Measurements from ENCODE around the gene TENM3.

TENM3 gene

DNA sequence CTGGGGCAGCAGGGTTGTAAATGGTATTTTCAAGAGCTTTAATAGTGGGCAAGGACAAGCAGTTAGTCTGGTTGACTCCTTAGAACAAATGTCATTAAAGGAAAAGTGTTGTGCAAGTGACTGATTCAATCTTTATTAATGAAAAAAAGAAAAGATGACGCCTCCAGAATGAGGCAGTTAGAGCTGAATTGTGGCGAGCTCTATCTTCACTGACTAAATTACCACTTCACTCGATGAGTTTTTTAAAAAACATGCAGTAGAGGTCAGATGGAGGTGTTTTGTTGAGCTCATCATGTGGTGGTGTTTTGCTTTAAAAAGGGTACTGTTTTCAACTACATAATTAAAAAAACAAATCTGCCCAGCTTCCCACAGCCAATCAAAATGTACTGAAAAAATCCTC, 28.1 kb upstream of the TENM3 start:
- DNase-seq = no peak
- Histone ChIP-seq H3K36me3 (replicated peaks; ENCODE audit: insufficient read depth, low read length) (no peaks in the 10 kb centered on the region), H3K27me3 (replicated peaks; ENCODE audit: insufficient read depth, low read length) (no peaks in the 10 kb centered on the region), H3K9ac (ENCODE audit: low read length) (no peak overlapping the region), H3K79me2 (ENCODE audit: low read length) (no peaks in the 10 kb centered on the region), H4K20me1 (ENCODE audit: insufficient read depth, low read length) (no peaks in the 10 kb centered on the region), H3K4me3 (ENCODE audit: low read length) (no peak overlapping the region), H3K4me2 (ENCODE audit: low read depth, low read length) (no peak overlapping the region), H2AFZ (ENCODE audit: low read length) (no peak overlapping the region), H3K27ac (ENCODE audit: low read length) (no peak overlapping the region), H3K4me1 (ENCODE audit: low read length) (no peaks in the 10 kb centered on the region), H3K9me2 (replicated peaks; ENCODE audit: insufficient read depth, low read length) (no peaks in the 10 kb centered on the region), H3K9me3 (replicated peaks; ENCODE audit: insufficient read depth, low read length) (no peaks in the 10 kb centered on the region), H3F3A (ENCODE audit: insufficient read depth, low read length) (no peaks in the 10 kb centered on the region)
- TF ChIP-seq EZH2 (optimal IDR thresholded peaks at IDR 0.05; ENCODE audit: low read depth, low read length) = no peak

DNA sequence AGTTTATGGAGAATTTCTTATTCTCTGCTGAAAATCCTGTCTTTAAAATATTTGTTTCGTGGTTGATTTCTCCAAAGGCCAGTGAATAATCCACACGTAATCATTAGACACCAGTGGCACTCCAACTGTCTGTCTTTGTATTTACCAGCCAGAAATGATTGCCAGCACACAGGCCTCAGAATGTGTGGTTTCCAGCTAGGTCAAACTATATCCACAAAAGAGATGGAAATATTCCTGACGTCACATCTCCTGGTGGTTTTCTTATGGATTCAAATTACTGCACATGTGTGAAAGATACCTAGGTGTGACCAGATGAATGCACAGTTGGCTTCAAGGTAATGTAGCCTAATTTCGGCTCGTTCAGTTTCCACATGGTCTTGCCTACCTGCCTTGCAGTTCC, 27.2 kb upstream of the TENM3 start:
- no peaks in the 10 kb centered on the region for H3K9me3 ChIP-seq (replicated peaks; ENCODE audit: insufficient read depth, low read length)
- H3K9me2 ChIP-seq (replicated peaks; ENCODE audit: insufficient read depth, low read length) = no peaks in the 10 kb centered on the region
- no peak overlapping the region for H3K4me3 ChIP-seq (ENCODE audit: low read length)
- no peaks in the 10 kb centered on the region for H3K79me2 ChIP-seq (ENCODE audit: low read length)
- no peak overlapping the region for H3K9ac ChIP-seq (ENCODE audit: low read length)
- no peak overlapping the region for H3K27ac ChIP-seq (ENCODE audit: low read length)
- DNase-seq = no peak
- H3F3A ChIP-seq (ENCODE audit: insufficient read depth, low read length) = no peaks in the 10 kb centered on the region
- no peaks in the 10 kb centered on the region for H3K36me3 ChIP-seq (replicated peaks; ENCODE audit: insufficient read depth, low read length)
- no peaks in the 10 kb centered on the region for H3K4me1 ChIP-seq (ENCODE audit: low read length)
- no peaks in the 10 kb centered on the region for H4K20me1 ChIP-seq (ENCODE audit: insufficient read depth, low read length)
- H3K4me2 ChIP-seq (ENCODE audit: low read depth, low read length) = no peak overlapping the region
- no peaks in the 10 kb centered on the region for H3K27me3 ChIP-seq (replicated peaks; ENCODE audit: insufficient read depth, low read length)
- TF ChIP-seq, protein P1, sequence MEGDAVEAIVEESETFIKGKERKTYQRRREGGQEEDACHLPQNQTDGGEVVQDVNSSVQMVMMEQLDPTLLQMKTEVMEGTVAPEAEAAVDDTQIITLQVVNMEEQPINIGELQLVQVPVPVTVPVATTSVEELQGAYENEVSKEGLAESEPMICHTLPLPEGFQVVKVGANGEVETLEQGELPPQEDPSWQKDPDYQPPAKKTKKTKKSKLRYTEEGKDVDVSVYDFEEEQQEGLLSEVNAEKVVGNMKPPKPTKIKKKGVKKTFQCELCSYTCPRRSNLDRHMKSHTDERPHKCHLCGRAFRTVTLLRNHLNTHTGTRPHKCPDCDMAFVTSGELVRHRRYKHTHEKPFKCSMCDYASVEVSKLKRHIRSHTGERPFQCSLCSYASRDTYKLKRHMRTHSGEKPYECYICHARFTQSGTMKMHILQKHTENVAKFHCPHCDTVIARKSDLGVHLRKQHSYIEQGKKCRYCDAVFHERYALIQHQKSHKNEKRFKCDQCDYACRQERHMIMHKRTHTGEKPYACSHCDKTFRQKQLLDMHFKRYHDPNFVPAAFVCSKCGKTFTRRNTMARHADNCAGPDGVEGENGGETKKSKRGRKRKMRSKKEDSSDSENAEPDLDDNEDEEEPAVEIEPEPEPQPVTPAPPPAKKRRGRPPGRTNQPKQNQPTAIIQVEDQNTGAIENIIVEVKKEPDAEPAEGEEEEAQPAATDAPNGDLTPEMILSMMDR (IDR thresholded peaks at IDR 0.05; ENCODE audit: low read length) = no peak
- TF ChIP-seq EZH2 (optimal IDR thresholded peaks at IDR 0.05; ENCODE audit: low read depth, low read length) (no peak), EZH2phosphoT487 (IDR thresholded peaks at IDR 0.05; ENCODE audit: low read length) (no peak)
- H2AFZ ChIP-seq (ENCODE audit: low read length) = no peak overlapping the region

DNA sequence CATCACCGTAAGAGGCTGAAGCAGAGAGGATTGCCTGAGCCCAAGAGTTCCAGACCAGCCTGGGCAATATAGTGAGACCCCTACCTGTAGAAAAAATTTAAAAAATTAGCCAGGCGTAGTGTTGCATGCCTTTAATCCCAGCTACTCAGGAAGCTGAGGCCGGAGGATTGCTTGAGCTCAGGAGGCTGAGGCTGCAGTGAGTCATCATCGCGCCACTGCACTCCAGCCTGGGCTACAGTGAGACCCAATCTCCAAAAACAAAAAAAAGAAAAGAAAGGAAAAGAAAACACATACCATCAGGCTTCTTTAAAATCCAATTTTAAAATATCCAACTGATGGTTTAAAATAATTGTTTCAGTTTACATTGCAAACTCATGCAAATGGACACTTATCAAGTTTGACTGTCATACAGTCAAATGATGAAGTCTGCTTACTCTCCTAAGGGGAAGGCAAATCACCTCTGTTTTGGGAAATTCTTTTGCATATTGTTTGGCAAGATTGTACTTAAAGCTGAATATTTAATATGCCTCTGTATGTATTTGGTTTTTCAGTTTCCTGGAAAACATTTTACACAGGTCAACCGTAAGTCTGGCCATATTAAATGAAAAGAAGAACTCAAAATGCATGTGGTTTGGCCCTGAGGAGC, 23.7 kb upstream of the TENM3 start:
- H3K4me2 ChIP-seq (ENCODE audit: low read depth, low read length) = no peak overlapping the region
- H3K27me3 ChIP-seq (replicated peaks; ENCODE audit: insufficient read depth, low read length) = no peaks in the 10 kb centered on the region
- no peak for DNase-seq

DNA sequence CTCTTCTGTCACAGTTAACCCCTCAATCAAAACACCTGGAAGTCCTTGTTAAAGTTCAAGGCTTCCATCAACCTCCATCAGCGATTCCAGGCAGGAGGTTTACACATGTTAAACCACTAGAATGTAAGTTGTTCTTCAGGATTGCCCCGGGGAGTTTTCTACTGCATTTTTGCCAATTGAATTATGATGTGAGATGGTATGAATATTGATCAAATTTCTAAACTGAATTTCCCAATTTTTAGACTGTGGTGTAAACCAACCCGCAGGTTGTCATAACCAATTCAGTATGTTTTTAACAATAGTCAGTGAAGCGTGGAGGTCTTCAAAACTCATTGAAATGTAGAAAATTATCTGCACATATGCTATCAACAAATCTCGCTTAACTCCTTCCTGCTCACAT, 21.2 kb upstream of the TENM3 start:
- H3K9me2 ChIP-seq (replicated peaks; ENCODE audit: insufficient read depth, low read length) = no peaks in the 10 kb centered on the region
- TF ChIP-seq, protein P1 (IDR thresholded peaks at IDR 0.05; ENCODE audit: low read length) = no peak
- no peak for TF ChIP-seq EZH2 (optimal IDR thresholded peaks at IDR 0.05; ENCODE audit: low read depth, low read length)
- TF ChIP-seq EZH2phosphoT487 (IDR thresholded peaks at IDR 0.05; ENCODE audit: low read length) = no peak

More for the DNA sequence above, 23.7 kb upstream of the TENM3 start:
- Histone ChIP-seq H3F3A (ENCODE audit: insufficient read depth, low read length) (no peaks in the 10 kb centered on the region), H3K27ac (ENCODE audit: low read length) (no peak overlapping the region), H3K9me2 (replicated peaks; ENCODE audit: insufficient read depth, low read length) (no peaks in the 10 kb centered on the region), H3K9ac (ENCODE audit: low read length) (no peak overlapping the region), H4K20me1 (ENCODE audit: insufficient read depth, low read length) (no peaks in the 10 kb centered on the region), H3K36me3 (replicated peaks; ENCODE audit: insufficient read depth, low read length) (no peaks in the 10 kb centered on the region), H3K4me3 (ENCODE audit: low read length) (no peak overlapping the region), H2AFZ (ENCODE audit: low read length) (no peak overlapping the region), H3K79me2 (ENCODE audit: low read length) (no peaks in the 10 kb centered on the region), H3K4me1 (ENCODE audit: low read length) (no peaks in the 10 kb centered on the region), H3K9me3 (replicated peaks; ENCODE audit: insufficient read depth, low read length) (no peaks in the 10 kb centered on the region)
- TF ChIP-seq EZH2phosphoT487 (IDR thresholded peaks at IDR 0.05; ENCODE audit: low read length) (no peak), EZH2 (optimal IDR thresholded peaks at IDR 0.05; ENCODE audit: low read depth, low read length) (no peak)
- TF ChIP-seq, protein P1 (IDR thresholded peaks at IDR 0.05; ENCODE audit: low read length) = no peak

More for the DNA sequence above, 21.2 kb upstream of the TENM3 start:
- H3K4me1 ChIP-seq (ENCODE audit: low read length) = no peaks in the 10 kb centered on the region
- no peaks in the 10 kb centered on the region for H3K36me3 ChIP-seq (replicated peaks; ENCODE audit: insufficient read depth, low read length)
- H3F3A ChIP-seq (ENCODE audit: insufficient read depth, low read length) = no peaks in the 10 kb centered on the region
- no peak overlapping the region for H2AFZ ChIP-seq (ENCODE audit: low read length)
- H3K4me3 ChIP-seq (ENCODE audit: low read length) = no peak overlapping the region
- no peak overlapping the region for H3K27ac ChIP-seq (ENCODE audit: low read length)
- H3K27me3 ChIP-seq (replicated peaks; ENCODE audit: insufficient read depth, low read length) = no peaks in the 10 kb centered on the region
- no peak for DNase-seq
- H3K9ac ChIP-seq (ENCODE audit: low read length) = no peak overlapping the region
- H4K20me1 ChIP-seq (ENCODE audit: insufficient read depth, low read length) = no peaks in the 10 kb centered on the region
- no peak overlapping the region for H3K4me2 ChIP-seq (ENCODE audit: low read depth, low read length)
- no peaks in the 10 kb centered on the region for H3K79me2 ChIP-seq (ENCODE audit: low read length)
- H3K9me3 ChIP-seq (replicated peaks; ENCODE audit: insufficient read depth, low read length) = no peaks in the 10 kb centered on the region

Measured in MM.1S (cell line).